GM18951 (cell line): ENCODE data around the gene LTBR.
"Not testable (repeated sequence)": the region's sequence is repeated elsewhere in the genome, so short reads cannot be mapped to it uniquely, and the experiment has no call there.

ENCODE experiments used
- POLR2A ChIP-seq: IDR thresholded peaks from 4 replicates; pipeline ENCODE4 v1.6.1; 2011; ENCODE audit warnings: mild to moderate bottlenecking; ENCODE audit not compliant: insufficient read length, insufficient read depth; ENCODE audit errors: extremely low read depth
- in situ Hi-C: fragments of 300-500 bp; cut with MboI; formaldehyde crosslinking; loops from one replicate; pipeline ENCODE4 v1.12.0; 2022; ENCODE audit warnings: low sequenced_read_pairs, mixed read lengths, inconsistent platforms; ENCODE audit not compliant: unreplicated experiment

The LTBR gene

DNA sequence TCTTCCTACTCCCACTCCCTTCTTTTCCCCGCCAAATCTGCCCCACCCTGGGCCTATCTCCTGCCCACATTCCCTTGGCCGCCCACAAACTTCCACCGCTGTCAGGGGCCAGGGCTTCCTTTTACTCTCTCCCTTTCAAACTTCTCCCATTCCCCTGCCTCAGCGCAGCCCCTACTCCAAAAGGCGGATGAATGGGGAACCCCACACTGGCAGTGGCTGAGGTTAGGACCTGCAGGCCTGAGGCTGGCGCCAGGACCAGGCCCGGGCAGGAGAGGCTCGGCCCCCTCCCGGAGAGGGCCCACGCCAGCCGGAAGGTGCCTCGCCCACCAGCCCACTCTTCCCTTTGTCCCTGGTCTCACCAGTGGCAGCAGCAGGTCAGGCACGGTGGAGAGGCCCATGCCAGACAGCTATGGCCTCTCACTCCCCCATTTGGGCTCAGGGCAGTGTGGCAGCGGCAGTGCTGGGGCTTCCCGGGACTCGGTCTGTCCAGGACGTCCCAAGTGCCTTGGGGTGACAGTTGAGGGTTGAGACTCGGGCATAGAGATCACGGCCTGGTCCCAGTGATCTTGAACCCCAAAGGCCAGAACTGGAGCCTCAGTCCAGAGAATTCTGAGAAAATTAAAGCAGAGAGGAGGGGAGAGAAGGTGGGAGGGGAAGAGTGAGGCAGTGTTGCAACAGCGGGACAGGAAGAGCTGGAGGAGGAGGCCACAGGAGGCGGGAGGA, 42.4 kb upstream of the LTBR start, which contains the start of gene TNFRSF1A:
Gene TNFRSF1A, minus strand, starts transcription at position 660 of the 723 bp plus-strand sequence. Its CDS starts 262 bp downstream, at position 398.
- in situ Hi-C loops, result no loop called here
- no peak for TF ChIP-seq POLR2A

DNA sequence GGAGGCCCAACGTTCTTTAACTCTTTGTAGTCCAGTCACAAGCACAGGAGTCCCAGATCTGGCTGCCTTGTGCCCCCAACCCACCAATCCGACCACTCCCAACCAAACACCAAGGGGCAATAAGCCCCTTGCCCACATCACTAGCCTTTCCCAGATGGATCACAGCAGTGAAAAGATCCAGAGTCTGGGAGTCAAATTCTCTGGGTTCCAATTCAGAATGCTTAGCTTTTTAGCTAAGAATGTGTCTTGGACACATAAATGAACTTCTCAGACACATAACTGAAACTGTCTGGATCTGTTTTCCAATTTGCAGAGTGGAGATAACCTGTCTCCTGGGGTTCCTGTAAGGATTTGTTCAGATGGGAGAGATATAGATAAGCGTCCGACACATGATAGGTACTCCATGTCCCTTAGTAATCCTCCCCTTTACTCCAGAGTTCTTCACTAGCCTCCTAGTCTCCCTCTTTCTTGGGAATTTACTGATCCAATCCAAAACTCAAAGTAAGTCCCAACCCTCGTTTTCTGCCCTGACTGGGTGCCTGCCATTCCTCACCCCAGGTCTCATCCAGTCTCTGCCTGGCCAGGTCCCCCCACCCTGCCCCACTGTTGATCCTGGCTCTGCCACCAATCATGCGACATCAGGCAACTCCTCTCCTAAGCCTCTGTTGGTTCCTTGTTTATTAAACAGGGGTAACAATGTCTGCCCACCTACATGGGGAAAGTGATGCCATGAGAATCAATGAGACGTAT, 41.6 kb upstream of the LTBR start:
- no peak for TF ChIP-seq POLR2A
- in situ Hi-C loops, result no loop called here

DNA sequence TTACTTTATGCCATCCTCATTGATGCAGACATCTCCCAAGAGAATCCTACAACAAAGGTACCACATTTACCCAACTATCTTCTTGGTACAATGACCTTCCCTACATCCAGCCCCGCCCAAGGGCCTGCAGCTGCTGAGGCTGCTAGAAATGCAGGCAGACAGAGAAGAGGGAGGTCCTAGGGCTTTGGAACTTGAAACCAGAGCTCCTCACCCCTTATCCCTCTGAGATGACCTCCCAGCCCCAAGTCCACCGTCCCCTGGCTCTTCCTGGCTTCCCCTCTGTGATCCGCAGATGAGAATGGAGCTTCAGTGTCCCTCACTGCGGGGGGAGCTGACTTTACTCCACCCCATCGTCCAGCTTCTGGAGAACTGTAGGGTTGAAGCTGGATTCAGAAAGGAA, 40.4 kb upstream of the LTBR start:
- in situ Hi-C loops, result no loop called here
- TF ChIP-seq POLR2A, result no peak

DNA sequence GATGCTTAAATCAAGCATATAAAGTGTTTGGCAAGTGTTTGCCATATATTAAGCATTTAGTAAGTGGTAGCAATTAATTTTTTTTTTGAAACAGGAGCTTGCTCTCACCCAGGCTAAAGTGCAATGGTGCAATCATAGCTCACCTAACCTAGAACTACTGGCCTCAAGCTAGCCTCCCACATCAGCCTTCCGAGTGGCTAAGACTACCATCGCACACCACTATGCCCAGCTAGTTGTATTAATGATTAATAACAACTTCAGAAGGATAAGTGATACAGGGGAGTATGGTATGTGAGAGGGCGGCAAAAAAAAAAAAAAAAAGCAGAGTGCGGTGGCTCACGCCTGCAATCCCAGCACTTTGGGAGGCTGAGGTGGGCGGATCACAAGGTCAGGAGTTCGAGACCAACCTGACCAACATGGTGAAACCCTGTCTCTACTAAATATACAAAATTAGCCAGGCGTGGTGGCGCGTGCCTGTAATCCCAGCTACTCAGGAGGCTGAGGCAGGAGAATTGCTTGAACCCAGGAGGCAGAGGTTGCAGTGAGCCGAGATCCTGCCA, 39.8 kb upstream of the LTBR start:
- in situ Hi-C loops, result not testable (repeated sequence)

DNA sequence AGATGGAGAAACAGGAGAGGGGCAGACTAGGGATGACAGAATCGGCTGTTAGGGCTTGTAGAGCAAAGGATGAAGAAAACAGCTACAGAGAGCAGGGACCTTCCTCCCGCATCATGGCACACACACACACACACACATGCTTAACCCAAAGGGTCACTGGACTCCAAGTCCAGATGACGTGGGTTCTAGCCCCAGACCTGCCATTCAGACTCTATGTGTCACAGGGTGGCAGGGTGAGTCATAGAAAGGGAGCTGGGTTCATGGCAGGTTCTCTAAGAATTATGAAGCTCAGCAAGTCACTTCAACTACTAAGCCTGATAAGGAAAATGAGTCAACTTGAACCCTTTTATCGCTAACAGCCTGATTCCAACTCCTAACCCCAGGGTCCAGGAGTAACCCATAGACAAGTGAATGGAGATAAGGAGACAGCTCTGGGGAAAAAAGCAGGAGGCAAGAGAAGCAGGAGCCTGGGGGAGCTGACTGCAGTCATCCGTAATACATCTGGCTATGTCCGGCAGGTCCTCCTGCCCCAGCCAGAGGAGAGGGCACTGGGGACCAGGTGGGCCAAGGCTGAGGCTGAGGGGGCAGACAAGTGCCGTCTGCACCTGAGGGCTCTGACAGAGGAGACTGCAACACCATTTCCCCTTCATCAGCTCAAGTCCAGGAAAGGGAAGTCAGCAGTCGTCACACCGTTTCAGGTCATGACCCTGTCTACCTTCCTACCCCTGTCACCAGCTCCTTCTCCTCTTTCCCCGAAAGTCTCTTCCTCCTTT, 38.5 kb upstream of the LTBR start:
- in situ Hi-C loops, result no loop called here
- no peak for TF ChIP-seq POLR2A

DNA sequence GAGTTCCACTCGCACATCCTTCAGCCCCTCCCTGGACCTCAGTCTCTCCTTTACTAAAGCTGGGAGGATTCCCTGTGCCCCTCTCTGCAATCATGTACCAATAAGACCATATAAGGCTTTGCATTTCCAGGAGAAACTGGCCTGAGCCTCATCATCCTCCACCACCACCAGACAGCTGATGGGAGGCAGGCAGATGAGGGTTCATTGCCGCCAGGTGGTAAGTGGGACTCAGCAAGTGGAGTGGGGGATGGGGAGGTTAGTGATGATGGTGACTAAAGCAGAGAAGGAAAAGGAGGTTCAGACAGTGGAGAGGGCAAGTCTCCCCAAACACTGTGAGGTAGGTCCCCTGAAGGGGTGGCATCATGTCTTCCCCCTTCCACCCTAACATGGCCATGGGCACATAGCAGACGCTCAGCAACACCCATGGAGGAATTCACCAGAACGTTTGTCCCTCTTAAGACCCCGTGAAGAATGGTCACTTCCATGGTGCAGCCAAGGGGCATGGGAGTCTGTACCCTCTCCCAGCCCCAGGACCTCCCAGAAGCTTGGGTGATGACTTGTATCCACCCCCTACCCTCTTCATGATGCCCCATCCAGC, 37.6 kb upstream of the LTBR start:
- in situ Hi-C loops, result no loop called here
- no peak for TF ChIP-seq POLR2A

DNA sequence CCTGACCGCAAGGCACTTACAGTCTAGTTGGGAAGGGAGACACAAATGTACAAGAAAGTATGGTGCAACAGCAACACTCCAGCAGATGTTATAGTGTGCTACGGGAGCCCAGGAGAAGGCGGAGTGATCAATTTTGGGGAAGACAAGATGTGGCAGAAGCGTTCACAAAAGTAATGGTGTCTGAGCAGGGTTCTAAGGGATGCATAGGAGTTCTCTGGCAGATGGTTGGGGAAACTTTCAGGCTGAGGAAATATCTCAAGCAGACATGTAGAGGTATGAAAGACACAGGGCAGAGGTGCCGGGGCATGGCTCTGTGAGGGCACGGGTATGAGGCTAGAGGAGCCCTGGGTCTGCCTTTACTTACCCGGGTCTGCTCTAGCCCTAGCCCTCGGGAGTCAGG, 37.0 kb upstream of the LTBR start:
- in situ Hi-C loops, result no loop called here
- TF ChIP-seq POLR2A, result no peak

DNA sequence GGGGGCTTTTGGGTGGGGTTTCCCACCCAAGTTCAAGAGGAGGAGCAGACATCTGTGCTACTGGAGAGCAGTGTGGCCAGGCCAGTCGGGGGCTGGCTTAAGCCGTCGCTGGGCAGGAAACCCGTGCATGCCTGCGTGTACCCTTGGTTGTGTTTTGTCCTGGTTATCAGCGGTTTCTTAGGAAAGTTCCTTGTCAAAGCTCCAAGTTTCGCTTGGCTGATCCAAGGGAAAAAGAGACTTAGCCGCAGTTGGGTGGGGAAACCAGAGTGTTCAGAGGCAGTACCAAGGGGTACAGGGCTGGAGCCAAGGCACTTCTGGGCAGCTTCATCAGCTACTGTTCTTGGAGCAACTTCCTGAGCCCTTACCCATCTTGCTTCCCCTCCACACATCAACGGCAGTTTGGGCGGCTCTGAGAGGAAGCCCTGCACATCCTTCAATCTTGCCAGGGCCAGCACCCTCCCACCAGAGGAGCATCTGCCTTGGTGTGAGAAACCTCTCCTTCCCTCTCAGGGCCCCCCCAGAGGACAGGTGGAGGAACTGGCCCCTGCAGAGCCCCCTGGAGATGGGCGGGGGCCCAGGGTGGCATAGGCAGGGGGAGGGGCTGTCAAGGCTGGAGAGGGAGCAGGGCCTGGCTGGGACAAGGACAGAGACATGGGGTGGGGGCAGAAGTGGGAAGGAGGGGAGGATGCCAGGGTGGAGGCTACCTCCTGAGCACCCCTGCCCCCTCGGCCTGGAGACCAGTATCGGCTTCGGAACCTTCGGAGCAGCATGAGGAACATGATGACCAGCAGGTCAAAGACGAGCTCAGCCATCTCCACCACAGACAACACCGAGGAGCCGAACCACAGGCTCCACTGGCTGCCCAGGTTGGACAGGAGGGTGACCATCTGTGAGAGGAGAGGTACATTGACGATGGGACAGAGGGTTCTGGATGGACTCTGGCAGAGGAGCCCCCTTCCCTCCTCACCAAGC, 36.3 kb upstream of the LTBR start:
- in situ Hi-C loops, result no loop called here
- TF ChIP-seq POLR2A, result no peak

DNA sequence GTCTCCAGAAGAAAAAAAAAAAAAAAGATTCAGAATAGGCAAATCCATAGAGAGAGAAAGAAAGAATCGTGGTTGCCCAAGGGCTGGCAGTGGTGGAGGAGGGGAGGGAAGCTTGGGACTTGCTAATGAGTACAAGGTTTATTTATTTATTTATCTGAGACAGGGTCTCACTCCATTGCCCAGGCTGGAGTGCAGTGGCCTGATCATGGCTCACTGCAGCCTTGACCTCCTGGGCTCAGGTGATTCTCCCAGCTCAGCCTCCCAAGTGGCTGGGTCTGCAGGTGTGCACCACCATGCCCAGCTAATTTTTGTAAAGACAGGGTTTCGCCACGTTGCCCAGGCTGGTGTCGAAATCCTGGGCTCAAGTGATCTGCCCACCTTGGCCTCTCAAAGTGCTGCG, 32.3 kb upstream of the LTBR start:
- in situ Hi-C loops, result no loop called here
- no peak for TF ChIP-seq POLR2A

DNA sequence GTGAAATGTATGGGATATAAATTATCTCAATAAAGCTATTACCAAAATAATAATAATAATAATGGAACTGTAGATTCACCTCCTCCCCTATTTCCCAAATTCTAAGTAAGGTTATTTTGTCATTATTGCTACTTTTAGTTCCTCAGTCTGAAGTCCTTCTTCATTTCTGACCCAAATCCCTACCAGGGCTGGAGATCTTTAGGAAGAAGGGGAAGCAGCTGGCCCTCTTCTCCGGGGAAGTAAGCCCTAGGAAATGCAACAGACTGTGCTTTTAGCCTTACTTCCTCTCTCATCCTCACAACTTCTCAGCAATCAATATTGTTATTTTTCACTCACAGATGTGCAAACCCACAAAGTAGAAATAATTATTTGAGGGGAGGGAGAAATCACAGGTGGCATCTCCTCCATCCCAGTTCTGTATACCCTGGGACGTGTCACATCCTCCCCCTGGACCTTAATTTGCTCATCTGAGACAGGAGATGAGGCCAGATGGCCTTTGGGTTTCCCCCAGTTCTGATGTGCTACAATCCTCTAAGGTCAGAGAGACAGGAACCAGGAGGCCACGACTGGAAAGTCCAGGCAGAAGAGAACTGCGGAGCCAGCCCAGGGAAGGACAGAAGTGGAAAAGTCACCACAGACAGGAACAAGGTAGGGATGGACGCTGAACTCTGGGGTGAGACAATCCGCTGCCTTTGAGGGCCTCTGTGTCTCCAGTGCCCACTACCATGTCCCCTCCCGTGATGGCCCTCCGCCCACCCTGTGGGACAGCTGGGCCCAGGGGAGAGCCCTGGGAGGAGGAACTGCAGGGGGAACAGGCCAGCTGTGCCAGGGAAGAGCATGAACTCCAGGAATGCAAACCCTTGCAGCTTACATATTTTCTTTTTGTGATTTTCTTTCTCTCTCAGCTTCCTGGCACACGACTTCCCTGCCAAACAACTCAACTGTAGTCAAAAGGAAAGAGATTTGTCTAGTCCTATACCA, 31.5 kb upstream of the LTBR start:
- in situ Hi-C loops, result no loop called here
- TF ChIP-seq POLR2A, result no peak
